Mesodermal cell (in vitro differentiated cells): ENCODE data around the gene ACTR1A.

Source experiments
- H3K27ac ChIP-seq: 2 replicates; pipeline ENCODE4 v1.7.0; 2013; ENCODE audit warnings: mild to moderate bottlenecking, low read depth, low read length, moderate library complexity; ENCODE audit not compliant: severe bottlenecking
- H3K36me3 ChIP-seq: 2 replicates; pipeline ENCODE4 v1.7.1; 2013; ENCODE audit warnings: mild to moderate bottlenecking, low read length, moderate library complexity; ENCODE audit not compliant: control insufficient read depth, insufficient read depth
- H3K4me1 ChIP-seq: one replicate; pipeline ENCODE4 v1.7.1; 2013; ENCODE audit warnings: mild to moderate bottlenecking, low read length; ENCODE audit not compliant: insufficient read depth, control insufficient read depth, poor library complexity, severe bottlenecking
- H3K4me3 ChIP-seq: 2 replicates; pipeline ENCODE4 v1.7.0; 2013; ENCODE audit warnings: low read length, control low read depth, mild to moderate bottlenecking; ENCODE audit not compliant: insufficient read depth, poor library complexity, severe bottlenecking; ENCODE audit errors: extremely low read depth
- H3K9me3 ChIP-seq: 2 replicates; pipeline ENCODE4 v1.7.1; 2013; ENCODE audit warnings: mild to moderate bottlenecking, low read length, moderate library complexity; ENCODE audit not compliant: control insufficient read depth
- WGBS, 2 experiments: methylation state at CpG; one replicate each; pipeline ENCODE4 v1.1.5; 2013; ENCODE audit warnings: missing lambda C conversion rate in 2 of 2; ENCODE audit not compliant: insufficient coverage in 2 of 2; 5-methylcytosine and 5-hydroxymethylcytosine counted together

The ACTR1A gene

DNA sequence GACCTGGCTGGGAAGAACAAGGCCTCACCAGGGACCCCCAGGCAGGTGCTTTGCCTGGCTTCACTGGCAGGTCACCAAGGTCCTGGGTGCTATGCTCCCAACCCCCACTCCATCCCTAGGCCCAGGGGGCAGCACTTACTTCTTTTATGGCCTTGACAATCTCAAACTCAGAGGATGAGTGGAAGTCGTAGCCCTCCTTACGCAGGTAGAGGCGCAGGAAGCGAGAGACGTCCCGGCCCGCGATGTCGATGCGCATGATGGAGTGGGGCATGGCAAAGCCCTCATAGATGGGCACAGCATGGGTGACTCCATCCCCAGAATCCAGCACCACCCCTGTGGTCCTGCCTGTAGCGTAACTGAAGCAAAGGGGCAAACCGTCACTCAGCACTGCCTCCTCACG, 18.5 kb downstream of the ACTR1A start:
- Histone ChIP-seq H3K4me3 (no peak overlapping the region), H3K4me1 (peaks cover 3% of the 10 kb centered on the region), H3K9me3 (no peaks in the 10 kb centered on the region), H3K36me3 (peaks cover 99% of the 10 kb centered on the region), H3K27ac (no peak overlapping the region)
- WGBS, 2 experiments, result 94 to 96% methylated on average over 13 of the region's 13 CpGs

DNA sequence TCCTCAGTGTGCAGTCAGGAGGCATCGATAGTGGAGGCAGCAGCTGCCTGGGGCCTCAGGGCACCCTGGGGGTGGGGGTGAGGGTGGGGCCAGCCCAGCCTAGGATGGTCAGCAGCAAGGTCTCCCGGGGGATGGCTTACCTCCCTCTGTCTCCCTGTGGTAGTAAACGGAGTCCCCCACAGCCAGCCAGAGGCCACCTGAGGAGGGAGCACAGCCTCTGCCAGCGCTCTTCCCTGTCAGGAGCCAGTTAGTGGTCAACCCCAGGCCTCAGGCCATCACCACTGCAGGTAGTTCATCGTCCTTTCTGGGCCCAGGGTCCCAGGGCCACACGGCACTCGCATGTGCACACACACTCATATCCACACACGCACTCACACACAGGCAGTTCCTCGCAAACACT, 22.1 kb downstream of the ACTR1A start:
- Histone ChIP-seq H3K27ac (no peak overlapping the region), H3K9me3 (no peaks in the 10 kb centered on the region), H3K4me3 (no peak overlapping the region), H3K4me1 (peaks cover 3% of the 10 kb centered on the region), H3K36me3 (peaks cover 66% of the 10 kb centered on the region)
- WGBS, 2 experiments, result 97% methylated on average over 4 to 6 of the region's 9 CpGs

DNA sequence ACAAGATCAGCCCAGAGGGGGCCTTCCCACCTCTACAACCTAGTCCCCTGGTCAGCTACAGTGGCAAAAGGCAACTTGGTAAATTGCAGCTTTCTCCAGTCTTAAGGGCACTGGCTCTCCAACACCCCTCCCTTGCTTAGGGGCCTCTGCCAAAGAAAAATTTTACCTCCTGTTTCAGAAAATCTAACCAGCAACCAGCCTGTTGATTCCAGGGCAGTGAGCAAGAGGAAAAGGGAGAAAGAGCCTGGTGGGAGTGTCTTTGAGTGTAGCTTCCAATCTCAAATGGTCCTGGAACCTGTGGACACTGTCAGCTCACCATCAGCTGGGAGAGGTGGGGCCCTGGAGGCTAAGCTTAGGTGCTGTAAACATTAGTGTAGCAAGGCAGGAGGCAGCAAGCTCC, 22.9 kb downstream of the ACTR1A start:
- Histone ChIP-seq H3K4me3 (no peak overlapping the region), H3K27ac (no peak overlapping the region), H3K9me3 (no peaks in the 10 kb centered on the region), H3K4me1 (peaks cover 3% of the 10 kb centered on the region), H3K36me3 (peaks cover 59% of the 10 kb centered on the region)

DNA sequence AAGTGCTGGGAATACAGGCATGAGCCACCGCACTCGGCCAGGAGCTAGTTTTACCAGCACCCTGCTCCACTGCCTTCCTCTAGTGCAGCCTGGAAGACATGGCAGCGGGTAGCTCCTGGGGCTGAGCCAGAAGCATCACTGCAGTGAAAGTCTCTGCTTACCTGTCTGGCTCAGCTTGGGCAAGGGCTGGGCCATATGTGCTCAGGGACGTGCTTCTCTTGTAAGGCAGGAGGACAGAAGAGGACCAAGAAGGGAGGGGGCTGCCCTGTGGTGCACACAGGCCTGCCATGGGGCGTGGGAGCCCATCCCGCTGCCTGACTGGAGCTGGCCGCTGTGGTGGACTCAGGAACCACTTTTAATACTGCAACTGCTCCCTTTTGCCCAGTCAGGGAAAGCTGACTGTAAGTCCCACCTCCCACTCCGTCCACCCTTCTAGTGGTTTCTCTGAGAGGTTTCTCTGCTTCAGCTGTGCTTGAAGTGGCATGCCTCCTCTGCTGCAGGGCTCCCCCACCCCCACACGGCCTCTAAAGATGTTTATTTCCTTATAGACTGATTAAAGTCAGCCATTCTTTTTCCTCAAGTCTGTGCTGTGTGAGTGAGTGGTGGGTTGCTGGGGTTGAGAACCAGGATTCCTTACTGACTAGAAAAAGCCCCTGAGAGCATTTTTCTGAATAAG, 25.9 kb downstream of the ACTR1A start:
- H3K9me3 ChIP-seq, result no peaks in the 10 kb centered on the region
- no peak overlapping the region for H3K4me3 ChIP-seq
- no peak overlapping the region for H3K27ac ChIP-seq
- WGBS, 2 experiments, result 92 to 96% methylated on average over 7 to 8 of the region's 9 CpGs
- peaks cover 3% of the 10 kb centered on the region for H3K4me1 ChIP-seq
- peaks cover 28% of the 10 kb centered on the region for H3K36me3 ChIP-seq

DNA sequence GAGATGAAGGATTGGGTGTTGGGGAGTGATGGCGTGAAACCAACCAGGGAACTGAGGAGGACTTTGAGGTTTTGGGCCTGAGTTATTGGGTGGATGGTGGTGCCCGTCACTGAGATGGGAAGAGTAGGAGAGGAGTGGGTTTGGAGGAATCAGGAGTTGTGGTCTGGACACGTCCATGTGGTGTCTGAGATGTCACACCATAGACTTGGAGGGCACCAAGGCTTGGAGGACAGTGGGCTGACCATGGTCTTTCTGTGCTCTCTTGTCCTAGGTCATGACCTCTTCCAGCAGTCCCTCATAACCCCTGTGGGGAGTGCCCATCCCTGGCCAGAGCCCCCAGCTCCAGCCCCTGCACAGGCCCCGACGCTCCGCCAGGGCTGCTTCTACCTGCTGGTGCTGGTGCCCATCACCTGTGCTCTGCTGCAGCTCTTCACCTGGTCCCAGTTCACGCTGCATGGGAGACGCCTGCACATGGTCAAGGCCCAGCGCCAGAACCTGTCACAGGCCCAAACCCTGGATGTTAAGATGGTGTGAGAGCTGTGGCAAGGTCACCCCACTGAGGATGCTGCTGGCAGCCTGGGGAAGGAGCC, 27.0 kb downstream of the ACTR1A start:
- Histone ChIP-seq H3K9me3 (no peaks in the 10 kb centered on the region), H3K36me3 (peaks cover 18% of the 10 kb centered on the region), H3K4me1 (no peaks in the 10 kb centered on the region), H3K4me3 (no peak overlapping the region), H3K27ac (no peak overlapping the region)
- WGBS, 2 experiments, result 95 to 100% methylated on average over 3 to 9 of the region's 9 CpGs

DNA sequence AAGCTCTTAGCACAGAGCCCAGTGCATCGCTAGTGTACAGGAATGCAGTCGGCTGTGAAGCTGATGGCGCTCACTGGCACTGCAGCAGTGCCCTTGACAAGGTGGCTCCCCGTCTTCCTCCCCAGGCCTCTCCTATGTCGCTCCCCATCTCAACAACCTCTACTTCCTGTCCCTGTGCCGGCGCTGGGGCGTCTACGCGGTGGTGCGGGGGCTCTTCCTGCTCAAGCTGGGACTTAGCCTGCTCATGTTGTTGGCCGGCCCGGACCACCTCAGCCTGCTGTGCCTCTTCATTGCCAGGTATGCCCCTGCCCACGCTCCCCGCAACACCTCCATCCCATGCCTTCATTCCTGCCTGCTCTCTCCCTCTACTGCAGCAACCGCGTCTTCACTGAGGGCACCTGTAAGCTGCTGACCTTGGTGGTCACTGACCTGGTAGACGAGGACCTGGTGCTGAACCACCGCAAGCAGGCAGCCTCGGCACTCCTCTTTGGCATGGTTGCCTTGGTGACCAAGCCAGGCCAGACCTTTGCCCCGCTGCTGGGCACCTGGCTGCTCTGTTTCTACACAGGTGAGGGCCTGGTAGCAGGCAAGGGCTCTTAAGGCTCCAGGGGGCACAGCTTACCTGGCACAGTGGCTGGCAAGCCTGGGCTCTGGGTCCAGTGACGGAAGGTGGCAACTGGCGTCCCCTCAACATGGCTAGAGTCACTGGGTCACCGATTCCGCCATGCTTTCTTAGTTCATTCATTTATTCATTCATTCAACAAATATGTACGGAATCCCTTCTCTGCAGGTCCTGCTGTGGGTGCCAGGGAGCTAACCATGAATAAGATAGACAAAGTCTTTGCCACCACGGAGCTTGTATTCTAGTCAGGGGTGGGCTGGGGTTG, 28.8 kb downstream of the ACTR1A start:
- Histone ChIP-seq H3K4me3 (no peak overlapping the region), H3K9me3 (no peaks in the 10 kb centered on the region), H3K27ac (no peak overlapping the region), H3K4me1 (no peaks in the 10 kb centered on the region), H3K36me3 (peaks cover 4% of the 10 kb centered on the region)
- WGBS, 2 experiments, result 94 to 95% methylated on average over 25 of the region's 27 CpGs

DNA sequence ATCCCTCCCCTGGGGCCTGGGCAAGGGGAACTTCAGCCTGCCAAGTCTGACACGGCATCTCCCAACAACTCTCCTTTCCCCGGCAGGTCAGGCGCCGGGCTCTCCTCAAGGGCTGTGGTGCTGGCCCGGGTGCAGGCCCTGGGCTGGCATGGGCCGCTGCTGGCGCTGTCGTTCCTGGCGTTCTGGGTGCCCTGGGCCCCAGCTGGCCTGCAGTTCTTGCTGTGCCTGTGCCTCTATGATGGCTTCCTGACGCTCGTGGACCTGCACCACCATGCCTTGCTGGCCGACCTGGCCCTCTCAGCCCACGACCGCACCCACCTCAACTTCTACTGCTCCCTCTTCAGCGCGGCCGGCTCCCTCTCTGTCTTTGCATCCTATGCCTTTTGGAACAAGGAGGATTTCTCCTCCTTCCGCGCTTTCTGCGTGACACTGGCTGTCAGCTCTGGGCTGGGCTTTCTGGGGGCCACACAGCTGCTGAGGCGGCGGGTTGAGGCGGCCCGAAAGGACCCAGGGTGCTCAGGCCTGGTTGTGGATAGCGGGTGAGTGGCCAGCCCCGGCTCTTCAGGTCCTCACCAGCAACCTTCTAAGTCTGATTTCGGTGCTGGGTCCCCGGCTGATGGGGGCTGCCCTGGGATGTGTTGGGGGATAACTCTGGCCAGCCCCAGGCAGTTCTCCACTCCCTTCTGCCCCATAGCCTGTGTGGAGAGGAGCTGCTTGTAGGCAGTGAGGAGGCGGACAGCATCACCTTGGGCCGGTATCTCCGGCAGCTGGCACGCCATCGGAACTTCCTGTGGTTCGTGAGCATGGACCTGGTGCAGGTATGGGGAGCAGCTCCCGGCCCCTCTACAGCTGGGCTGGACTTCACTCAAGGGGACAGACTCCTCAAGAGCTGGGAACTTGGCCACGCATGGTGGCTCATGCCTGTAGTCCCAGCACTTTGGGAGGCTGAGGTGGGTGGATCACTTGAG, 31.6 kb downstream of the ACTR1A start:
- Histone ChIP-seq H3K36me3 (no peaks in the 10 kb centered on the region), H3K27ac (no peak overlapping the region), H3K4me1 (no peaks in the 10 kb centered on the region), H3K4me3 (no peak overlapping the region), H3K9me3 (no peaks in the 10 kb centered on the region)
- 91 to 95% methylated on average over 17 to 32 of the region's 36 CpGs for WGBS, 2 experiments

DNA sequence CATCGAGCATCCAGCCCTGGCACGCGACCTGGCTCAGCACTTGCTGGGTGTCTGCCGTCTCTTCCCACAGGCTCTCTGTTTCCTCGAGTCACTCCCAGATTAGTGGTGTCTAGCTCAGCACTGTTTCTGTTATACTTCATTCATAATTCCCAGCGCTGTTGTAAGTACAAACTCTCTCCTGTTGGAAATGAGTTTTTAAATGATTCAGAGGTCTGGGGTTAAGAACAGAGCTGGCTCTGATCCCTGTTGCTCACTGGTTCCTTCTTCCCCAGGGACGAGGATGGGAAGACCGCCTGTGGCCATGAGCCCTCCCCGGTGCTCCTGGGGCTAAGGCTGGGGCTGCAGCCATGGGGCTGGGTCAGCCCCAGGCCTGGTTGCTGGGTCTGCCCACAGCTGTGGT, 33.8 kb downstream of the ACTR1A start:
- no peak overlapping the region for H3K27ac ChIP-seq
- no peaks in the 10 kb centered on the region for H3K9me3 ChIP-seq
- no peaks in the 10 kb centered on the region for H3K4me1 ChIP-seq
- H3K4me3 ChIP-seq, result no peak overlapping the region
- H3K36me3 ChIP-seq, result no peaks in the 10 kb centered on the region
- 93 to 97% methylated on average over 5 to 8 of the region's 9 CpGs for WGBS, 2 experiments

DNA sequence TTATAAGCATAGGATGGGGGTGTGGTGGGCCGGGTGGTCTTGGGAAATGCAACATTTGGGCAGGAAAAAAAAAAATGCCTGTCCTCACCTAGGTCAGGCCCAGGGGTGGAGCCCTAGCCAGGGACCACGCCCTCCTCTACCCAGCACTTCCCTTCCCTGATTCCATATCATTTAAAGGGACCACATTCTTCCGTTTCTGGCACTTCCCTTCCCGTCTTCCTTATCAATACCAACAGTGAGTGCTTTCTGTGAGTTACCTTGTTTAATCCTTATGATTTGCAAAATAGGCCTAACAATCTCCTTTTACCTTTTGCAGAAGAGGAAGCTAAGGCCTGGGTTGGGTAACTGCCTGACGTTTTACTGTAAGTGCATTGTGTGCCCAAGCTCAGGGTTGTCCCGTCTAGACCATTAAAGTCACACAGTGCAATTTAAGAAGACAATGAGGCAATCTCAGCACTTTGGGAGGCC, 34.5 kb downstream of the ACTR1A start:
- Histone ChIP-seq H3K9me3 (no peaks in the 10 kb centered on the region), H3K4me3 (no peak overlapping the region), H3K27ac (no peak overlapping the region), H3K4me1 (no peaks in the 10 kb centered on the region), H3K36me3 (no peaks in the 10 kb centered on the region)
- WGBS, 2 experiments, result 80% methylated on average over 3 to 6 of the region's 6 CpGs

DNA sequence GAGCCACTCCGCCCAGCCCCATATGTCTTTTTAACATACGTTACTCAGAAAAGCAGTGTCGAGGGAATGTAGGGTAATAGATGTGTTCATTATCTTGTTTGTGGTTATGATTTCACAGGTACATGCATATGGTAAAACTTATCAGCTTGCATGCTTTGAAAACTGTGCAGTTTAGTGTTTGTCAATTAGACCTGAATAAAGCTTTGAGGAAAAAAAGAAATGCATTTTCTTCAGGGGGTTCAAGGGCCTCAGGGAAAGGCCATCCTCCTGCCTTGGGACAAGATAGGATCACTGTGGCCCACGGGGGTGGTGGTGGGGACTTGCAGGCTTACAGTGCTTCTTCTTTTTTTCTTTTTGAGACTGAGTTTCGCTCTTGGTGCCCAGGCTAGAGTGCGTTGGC, 35.2 kb downstream of the ACTR1A start:
- no peak overlapping the region for H3K27ac ChIP-seq
- no peaks in the 10 kb centered on the region for H3K9me3 ChIP-seq
- peaks cover 3% of the 10 kb centered on the region for H3K4me1 ChIP-seq
- H3K4me3 ChIP-seq, result no peak overlapping the region
- no peaks in the 10 kb centered on the region for H3K36me3 ChIP-seq
- 60 to 74% methylated on average over 3 to 5 of the region's 6 CpGs for WGBS, 2 experiments
